H9 (cell line): ENCODE data around the gene CP. TPM values are rescaled to one million over a fixed set of nuclear protein-coding genes. Genes with fewer than 3 reads are reported as not detected.

ENCODE experiments used
- DNase-seq: peaks from one replicate; pipeline ENCODE4 v3.0.0-alpha.2; 2017
- H2AFZ ChIP-seq: one replicate; pipeline ENCODE4 v1.6.1; 2013; ENCODE audit warnings: mild to moderate bottlenecking, low read length, control low read depth, moderate library complexity
- H2AK5ac ChIP-seq: 2 replicates; pipeline ENCODE4 v1.6.1; 2013; ENCODE audit warnings: low read length, control low read depth, mixed read lengths; ENCODE audit not compliant: insufficient read length
- H2BK120ac ChIP-seq: one replicate; pipeline ENCODE4 v1.6.1; 2013; ENCODE audit warnings: low read depth, mild to moderate bottlenecking, low read length, control low read depth, inconsistent platforms; ENCODE audit not compliant: poor library complexity, severe bottlenecking
- H2BK12ac ChIP-seq: 2 replicates; pipeline ENCODE4 v1.6.1; 2013; ENCODE audit warnings: low read length, control low read depth, mixed read lengths, low read depth; ENCODE audit not compliant: insufficient read length
- H2BK15ac ChIP-seq: 2 replicates; pipeline ENCODE4 v1.6.1; 2013; ENCODE audit warnings: low read depth, low read length, control low read depth
- H2BK20ac ChIP-seq: one replicate; pipeline ENCODE4 v1.6.1; 2013; ENCODE audit warnings: low read depth, mild to moderate bottlenecking, low read length, control low read depth, inconsistent platforms; ENCODE audit not compliant: poor library complexity, severe bottlenecking
- H2BK5ac ChIP-seq: 2 replicates; pipeline ENCODE4 v1.6.1; 2013; ENCODE audit warnings: low read length, control low read depth, mixed read lengths; ENCODE audit not compliant: insufficient read length
- H3K14ac ChIP-seq: 2 replicates; pipeline ENCODE4 v1.6.1; 2013; ENCODE audit warnings: low read length, control low read depth; ENCODE audit not compliant: insufficient read depth
- H3K18ac ChIP-seq: 2 replicates; pipeline ENCODE4 v1.6.1; 2013; ENCODE audit warnings: low read depth, mild to moderate bottlenecking, mixed read lengths, low read length, control low read depth; ENCODE audit not compliant: insufficient read length
- H3K23ac ChIP-seq: 2 replicates; pipeline ENCODE4 v1.6.1; 2013; ENCODE audit warnings: low read length, control low read depth, mixed read lengths, low read depth; ENCODE audit not compliant: insufficient read length
- H3K23me2 ChIP-seq: 2 replicates; pipeline ENCODE4 v1.6.1; 2013; ENCODE audit warnings: low read depth, mild to moderate bottlenecking, mixed read lengths, low read length, control low read depth; ENCODE audit not compliant: insufficient read length, poor library complexity, severe bottlenecking
- H3K27ac ChIP-seq: 2 replicates; pipeline ENCODE4 v1.5.1; 2013; ENCODE audit warnings: low read length, control low read depth, mixed read lengths, low read depth; ENCODE audit not compliant: insufficient read length
- H3K27me3 ChIP-seq: 2 replicates; pipeline ENCODE4 v1.6.1; 2013; ENCODE audit warnings: low read length, control low read depth, inconsistent platforms; ENCODE audit not compliant: insufficient read depth
- H3K4ac ChIP-seq: 2 replicates; pipeline ENCODE4 v1.6.1; 2013; ENCODE audit warnings: low read depth, mild to moderate bottlenecking, control low read depth, inconsistent platforms, low read length, moderate library complexity
- H3K4me1 ChIP-seq: 2 replicates; pipeline ENCODE4 v1.6.1; 2013; ENCODE audit warnings: low read length, control low read depth, inconsistent platforms; ENCODE audit not compliant: insufficient read depth
- H3K4me2 ChIP-seq: 2 replicates; pipeline ENCODE4 v1.6.1; 2013; ENCODE audit warnings: low read length, control low read depth, mixed read lengths; ENCODE audit not compliant: insufficient read length, insufficient read depth
- H3K56ac ChIP-seq: 2 replicates; pipeline ENCODE4 v1.6.1; 2013; ENCODE audit warnings: low read depth, mild to moderate bottlenecking, mixed read lengths, low read length, control low read depth; ENCODE audit not compliant: insufficient read length
- H3K79me1 ChIP-seq: 2 replicates; pipeline ENCODE4 v1.6.1; 2013; ENCODE audit warnings: low read depth, mild to moderate bottlenecking, moderate library complexity, low read length, control low read depth, inconsistent platforms; ENCODE audit not compliant: insufficient read depth, poor library complexity, severe bottlenecking
- H3K79me2 ChIP-seq: 2 replicates; pipeline ENCODE4 v1.6.1; 2013; ENCODE audit warnings: low read length, control low read depth, inconsistent platforms; ENCODE audit not compliant: insufficient read depth
- H3K9ac ChIP-seq: 2 replicates; pipeline ENCODE4 v1.6.1; 2013; ENCODE audit warnings: low read length, control low read depth, mixed read lengths; ENCODE audit not compliant: insufficient read length; ENCODE audit errors: extremely low read depth
- H3K9me3 ChIP-seq: one replicate; pipeline ENCODE4 v1.6.1; 2013; ENCODE audit warnings: low read depth, low read length, inconsistent platforms; ENCODE audit not compliant: control insufficient read depth
- H3T11ph ChIP-seq: one replicate; pipeline ENCODE4 v1.6.1; 2013; ENCODE audit warnings: mild to moderate bottlenecking, low read length, control low read depth, inconsistent platforms
- H4K20me1 ChIP-seq: one replicate; pipeline ENCODE4 v1.6.1; 2013; ENCODE audit not compliant: control insufficient read depth, insufficient read length, insufficient read depth
- H4K5ac ChIP-seq: 2 replicates; pipeline ENCODE4 v1.6.1; 2013; ENCODE audit warnings: low read depth, mild to moderate bottlenecking, mixed read lengths, low read length, control low read depth; ENCODE audit not compliant: insufficient read length
- H4K8ac ChIP-seq: replicated peaks from 2 replicates; pipeline ENCODE4 v1.6.1; 2013; ENCODE audit warnings: low read length, control low read depth, mixed read lengths, low read depth; ENCODE audit not compliant: insufficient read length
- H4K91ac ChIP-seq: 2 replicates; pipeline ENCODE4 v1.6.1; 2013; ENCODE audit warnings: low read depth, mild to moderate bottlenecking, moderate library complexity, mixed read lengths, low read length, control low read depth; ENCODE audit not compliant: insufficient read length
- H3K27ac Mint-ChIP-seq, 3 experiments: 2 replicates in 2 of 3; 3 replicates in 1 of 3; pipeline ENCODE4 v1.8.0; 2020 to 2021; ENCODE audit warnings: mixed read lengths in 3 of 3, mild to moderate bottlenecking in 1 of 3, moderate library complexity in 1 of 3
- H3K27me3 Mint-ChIP-seq: 2 replicates; pipeline ENCODE4 v1.8.0; 2021; ENCODE audit warnings: low read depth, mild to moderate bottlenecking, moderate library complexity, mixed read lengths
- H3K36me3 Mint-ChIP-seq, 3 experiments: 2 replicates in 2 of 3; 3 replicates in 1 of 3; pipeline ENCODE4 v1.8.0; 2020 to 2021; ENCODE audit warnings: low read depth in 3 of 3, mixed read lengths in 3 of 3; ENCODE audit not compliant: insufficient read depth in 1 of 3
- H3K4me1 Mint-ChIP-seq, 2 experiments: 2 replicates each; pipeline ENCODE4 v1.8.0; 2020; ENCODE audit warnings: mixed read lengths in 2 of 2
- H3K4me3 Mint-ChIP-seq, 2 experiments: 2 replicates in 1 of 2; 3 replicates in 1 of 2; pipeline ENCODE4 v1.8.0; 2020 to 2021; ENCODE audit warnings: mild to moderate bottlenecking in 2 of 2, mixed read lengths in 2 of 2, moderate library complexity in 1 of 2
- H3K9me3 Mint-ChIP-seq, 2 experiments: 2 replicates in 1 of 2; 3 replicates in 1 of 2; pipeline ENCODE4 v1.8.0; 2020; ENCODE audit warnings: mild to moderate bottlenecking in 2 of 2, mixed read lengths in 2 of 2, moderate library complexity in 1 of 2
- CTCF ChIP-seq: fragments of 200-600 bp; sonication (generic); conservative IDR thresholded peaks from 3 replicates; pipeline ENCODE4 v1.8.0; 2021; ENCODE audit warnings: antibody characterized with exemption, mild to moderate bottlenecking
- WGBS: extraction: QIAGEN DNeasy Blood & Tissue Kit; methylation state at CpG from one replicate; pipeline ENCODE4 v1.1.7; 2013; ENCODE audit warnings: missing lambda C conversion rate, low lambda C conversion rate, mixed read lengths; ENCODE audit not compliant: insufficient read length; ENCODE audit errors: extremely low coverage; 5-methylcytosine and 5-hydroxymethylcytosine counted together
- total RNA-seq: library from RNA; stranded (reverse); gene quantifications from 2 replicates; pipeline ENCODE4 v1.2.1, GENCODE V29; 2021

CP gene
- total RNA-seq, 1 experiment from 2014 or later = 1.1 TPM

GRCh38 chr3:149163066-149163465 is 58.6 kb downstream of the CP start:
- peak overlapping the region in 2 of 3 experiments; percentile 66 to 79; a peak in 2 of 7 replicates for H3K27ac Mint-ChIP-seq
- H3K18ac ChIP-seq = no peak overlapping the region
- no peaks in the 10 kb centered on the region for H3K9me3 Mint-ChIP-seq
- H3K4me3 Mint-ChIP-seq = no peak overlapping the region
- H3K9ac ChIP-seq = no peak overlapping the region
- no peak overlapping the region for H3K4me2 ChIP-seq
- no peak overlapping the region for H2BK5ac ChIP-seq
- H3K27me3 ChIP-seq = no peaks in the 10 kb centered on the region
- no peak overlapping the region for H3K27ac ChIP-seq
- H3K27me3 Mint-ChIP-seq = no peaks in the 10 kb centered on the region
- H3K36me3 Mint-ChIP-seq = peaks cover 21 to 71% (median 71%) of the 10 kb centered on the region in 3 experiments; a peak in 6 of 7 replicates
- H3K23me2 ChIP-seq = no peaks in the 10 kb centered on the region
- no peak overlapping the region for H3K4ac ChIP-seq
- 0 out of 2 replicates have a peak, but pooled peaks cover 2% of the 10 kb centered on the region for H3K4me1 ChIP-seq
- H2AK5ac ChIP-seq = no peak overlapping the region
- no peaks in the 10 kb centered on the region for H3K4me1 Mint-ChIP-seq
- H3T11ph ChIP-seq = no peak overlapping the region
- no peak for TF ChIP-seq CTCF
- no peak overlapping the region for H2BK120ac ChIP-seq
- no peak overlapping the region for H2BK12ac ChIP-seq
- H4K91ac ChIP-seq = no peak overlapping the region
- no peak overlapping the region for H3K23ac ChIP-seq
- no peak overlapping the region for H3K56ac ChIP-seq
- no peak overlapping the region for H2BK15ac ChIP-seq
- no CpG with 5 or more reads among the region's 1 CpG for WGBS
- no peak overlapping the region for H2BK20ac ChIP-seq
- H3K79me1 ChIP-seq = no peaks in the 10 kb centered on the region
- no peaks in the 10 kb centered on the region for H3K9me3 ChIP-seq
- no peaks in the 10 kb centered on the region for H4K20me1 ChIP-seq
- H2AFZ ChIP-seq = no peak overlapping the region
- H4K5ac ChIP-seq = no peak overlapping the region
- H3K79me2 ChIP-seq = no peaks in the 10 kb centered on the region
- no peak overlapping the region for H4K8ac ChIP-seq
- DNase-seq = no peak
- no peak overlapping the region for H3K14ac ChIP-seq
